OCI-LY7 (cell line): ENCODE data around the gene AGA. TPM values are rescaled to one million over a fixed set of nuclear protein-coding genes. Genes with fewer than 3 reads are reported as not detected.

Experiments
- BruUV-seq: library from RNA; stranded (reverse); fragments of 400-500 nt; replicated peaks from 2 replicates; lab custom pipeline; 2021; lab: Mats Ljungman, UMichigan
- CTCF ChIA-PET: fragments of 300-600 bp; sonication (Branson Sonifier 250); formaldehyde crosslinking; loops from one replicate; lab custom pipeline; 2022; ENCODE audit warnings: antibody characterized with exemption; ENCODE audit not compliant: unreplicated experiment; lab: Charles Lee
- POLR2A ChIA-PET: fragments of 300-600 bp; sonication (Branson Sonifier 250); formaldehyde crosslinking; loops from one replicate; lab custom pipeline; 2022; ENCODE audit warnings: antibody characterized with exemption; lab: Charles Lee
- DNase-seq: peaks from one replicate; pipeline ENCODE4 v3.0.0-alpha.2; 2015; ENCODE audit warnings: low spot score
- H2AFZ ChIP-seq: fragments of 200-600 bp; sonication (generic), shearing (Covaris generic); 2 replicates; pipeline ENCODE4 v1.6.1; 2014; ENCODE audit warnings: mild to moderate bottlenecking, antibody characterized with exemption, low read length, moderate library complexity
- H3K27ac ChIP-seq: fragments of 200-600 bp; sonication (generic); 2 replicates; pipeline ENCODE4 v1.5.1; 2014; ENCODE audit warnings: mixed run types, low read depth, mild to moderate bottlenecking, moderate library complexity, low read length, inconsistent platforms; ENCODE audit not compliant: poor library complexity, severe bottlenecking
- H3K36me3 ChIP-seq: fragments of 200-600 bp; sonication (generic); 2 replicates; pipeline ENCODE4 v1.6.1; 2014; ENCODE audit warnings: mild to moderate bottlenecking, antibody characterized with exemption, low read length, moderate library complexity, mixed read lengths; ENCODE audit not compliant: insufficient read depth
- H3K4me1 ChIP-seq: fragments of 200-600 bp; sonication (generic); 2 replicates; pipeline ENCODE4 v1.5.1; 2014; ENCODE audit warnings: mild to moderate bottlenecking, low read length; ENCODE audit not compliant: insufficient read depth, poor library complexity, severe bottlenecking
- H3K4me2 ChIP-seq: fragments of 200-600 bp; sonication (generic); 2 replicates; pipeline ENCODE4 v1.6.1; 2014; ENCODE audit warnings: mild to moderate bottlenecking, low read length
- H3K4me3 ChIP-seq: fragments of 200-600 bp; sonication (generic); 2 replicates; pipeline ENCODE4 v1.5.1; 2014; ENCODE audit warnings: mild to moderate bottlenecking, low read depth, low read length; ENCODE audit not compliant: poor library complexity, severe bottlenecking
- H3K79me2 ChIP-seq: fragments of 200-600 bp; sonication (generic); 2 replicates; pipeline ENCODE4 v1.6.1; 2016; ENCODE audit warnings: low read depth, mild to moderate bottlenecking, low read length, moderate library complexity, mixed read lengths; ENCODE audit not compliant: insufficient read depth
- H3K9me2 ChIP-seq: fragments of 200-600 bp; sonication (generic); 2 replicates; pipeline ENCODE4 v1.6.1; 2016; ENCODE audit warnings: mild to moderate bottlenecking, low read length, mixed read lengths; ENCODE audit not compliant: insufficient read depth
- H3K9me3 ChIP-seq: fragments of 200-600 bp; sonication (generic); 2 replicates; pipeline ENCODE4 v1.6.1; 2014; ENCODE audit warnings: mild to moderate bottlenecking, mixed run types, low read length, mixed read lengths
- H4K20me1 ChIP-seq: fragments of 200-600 bp; sonication (generic); 2 replicates; pipeline ENCODE4 v1.6.1; 2014; ENCODE audit warnings: mild to moderate bottlenecking, antibody characterized with exemption, low read length, moderate library complexity, mixed read lengths; ENCODE audit not compliant: insufficient read depth
- EZH2phosphoT487 ChIP-seq: fragments of 200-600 bp; sonication (generic); IDR thresholded peaks from 2 replicates; pipeline ENCODE4 v1.6.1; 2018; ENCODE audit warnings: low read depth, borderline replicate concordance, mild to moderate bottlenecking, mixed run types, antibody characterized with exemption, low read length, moderate library complexity, mixed read lengths
- intact Hi-C: fragments of 100-400 bp; cut with micrococcal nuclease; formaldehyde crosslinking; loops from one replicate; pipeline ENCODE4 v1.10.0; 2022; ENCODE audit not compliant: unreplicated experiment
- total RNA-seq, 2 experiments: library from RNA; depleted of rRNA in 1 of 2; stranded (reverse); fragments of >200 nt in 1 of 2; shearing (Covaris generic) in 1 of 2; gene quantifications; 2 replicates each; pipeline ENCODE4 v1.2.3, GENCODE V29; 2014 to 2022
- TF ChIP-seq, protein P1 (sequence below): fragments of 200-600 bp; sonication (generic); conservative IDR thresholded peaks from 2 replicates; pipeline ENCODE4 v1.5.1; 2014; ENCODE audit warnings: mild to moderate bottlenecking, antibody characterized with exemption, low read length, moderate library complexity, mixed read lengths

AGA gene
- total RNA-seq, 2 experiments from 2014 or later = 15.5 to 23.2 TPM

DNA sequence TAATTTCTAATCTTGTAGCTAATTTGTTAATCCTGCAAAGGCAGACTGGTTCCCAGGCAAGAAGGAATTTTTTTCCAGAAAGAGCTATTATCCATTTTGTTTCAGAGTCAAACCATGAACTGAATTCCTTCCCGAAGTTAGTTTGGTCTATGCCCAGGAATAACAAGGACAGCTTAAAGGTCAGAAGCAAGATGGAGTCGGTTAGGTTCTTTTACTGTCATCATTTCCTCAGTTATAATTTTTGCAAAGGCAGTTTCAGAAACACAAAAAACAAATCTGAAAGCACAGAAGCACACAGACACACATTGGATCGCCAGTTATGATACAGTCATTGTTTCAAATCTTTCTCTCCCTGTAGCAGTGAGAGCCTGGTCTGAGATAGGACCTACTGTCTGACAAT is 37.9 kb downstream of the AGA start:
- H3K4me2 ChIP-seq = no peak overlapping the region
- H4K20me1 ChIP-seq = no peaks in the 10 kb centered on the region
- no peak overlapping the region for H2AFZ ChIP-seq
- ChIA-PET CTCF (no interaction called here), POLR2A (interaction anchor here (0.7 to 1.5 kb wide), 3 partner anchors 12 to 29 kb away, joined by 3 to 4 read pairs (median 3); no protein-coding TSS in a partner anchor)
- no peaks in the 10 kb centered on the region for H3K36me3 ChIP-seq
- DNase-seq = no peak
- H3K4me3 ChIP-seq = no peak overlapping the region
- no peaks in the 10 kb centered on the region for H3K9me2 ChIP-seq
- no peaks in the 10 kb centered on the region for H3K4me1 ChIP-seq
- TF ChIP-seq EZH2phosphoT487 = no peak
- no peaks in the 10 kb centered on the region for H3K79me2 ChIP-seq
- H3K9me3 ChIP-seq = no peaks in the 10 kb centered on the region
- no peak overlapping the region for H3K27ac ChIP-seq
- BruUV-seq = no TSS peak
- intact Hi-C loops = no loop called here

- TF ChIP-seq, protein P1, sequence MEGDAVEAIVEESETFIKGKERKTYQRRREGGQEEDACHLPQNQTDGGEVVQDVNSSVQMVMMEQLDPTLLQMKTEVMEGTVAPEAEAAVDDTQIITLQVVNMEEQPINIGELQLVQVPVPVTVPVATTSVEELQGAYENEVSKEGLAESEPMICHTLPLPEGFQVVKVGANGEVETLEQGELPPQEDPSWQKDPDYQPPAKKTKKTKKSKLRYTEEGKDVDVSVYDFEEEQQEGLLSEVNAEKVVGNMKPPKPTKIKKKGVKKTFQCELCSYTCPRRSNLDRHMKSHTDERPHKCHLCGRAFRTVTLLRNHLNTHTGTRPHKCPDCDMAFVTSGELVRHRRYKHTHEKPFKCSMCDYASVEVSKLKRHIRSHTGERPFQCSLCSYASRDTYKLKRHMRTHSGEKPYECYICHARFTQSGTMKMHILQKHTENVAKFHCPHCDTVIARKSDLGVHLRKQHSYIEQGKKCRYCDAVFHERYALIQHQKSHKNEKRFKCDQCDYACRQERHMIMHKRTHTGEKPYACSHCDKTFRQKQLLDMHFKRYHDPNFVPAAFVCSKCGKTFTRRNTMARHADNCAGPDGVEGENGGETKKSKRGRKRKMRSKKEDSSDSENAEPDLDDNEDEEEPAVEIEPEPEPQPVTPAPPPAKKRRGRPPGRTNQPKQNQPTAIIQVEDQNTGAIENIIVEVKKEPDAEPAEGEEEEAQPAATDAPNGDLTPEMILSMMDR = no peak
- TF ChIP-seq EZH2phosphoT487 = no peak
- POLR2A ChIA-PET = interaction anchor here (1.5 kb wide), 1 partner anchor 13 kb away, joined by 3 read pairs; no protein-coding TSS in a partner anchor
- Histone ChIP-seq H3K36me3 (no peaks in the 10 kb centered on the region), H3K79me2 (no peaks in the 10 kb centered on the region), H3K27ac (no peak overlapping the region), H3K4me1 (no peaks in the 10 kb centered on the region), H3K4me2 (no peak overlapping the region), H3K9me2 (no peaks in the 10 kb centered on the region), H2AFZ (no peak overlapping the region), H3K4me3 (no peak overlapping the region), H3K9me3 (no peaks in the 10 kb centered on the region), H4K20me1 (no peaks in the 10 kb centered on the region)
- no peak for DNase-seq
- intact Hi-C loops = no loop called here
- CTCF ChIA-PET = no interaction called here
- no TSS peak for BruUV-seq
These were observed 38.5 kb downstream of the AGA start for GRCh38 chr4:177403746-177404145.

DNA sequence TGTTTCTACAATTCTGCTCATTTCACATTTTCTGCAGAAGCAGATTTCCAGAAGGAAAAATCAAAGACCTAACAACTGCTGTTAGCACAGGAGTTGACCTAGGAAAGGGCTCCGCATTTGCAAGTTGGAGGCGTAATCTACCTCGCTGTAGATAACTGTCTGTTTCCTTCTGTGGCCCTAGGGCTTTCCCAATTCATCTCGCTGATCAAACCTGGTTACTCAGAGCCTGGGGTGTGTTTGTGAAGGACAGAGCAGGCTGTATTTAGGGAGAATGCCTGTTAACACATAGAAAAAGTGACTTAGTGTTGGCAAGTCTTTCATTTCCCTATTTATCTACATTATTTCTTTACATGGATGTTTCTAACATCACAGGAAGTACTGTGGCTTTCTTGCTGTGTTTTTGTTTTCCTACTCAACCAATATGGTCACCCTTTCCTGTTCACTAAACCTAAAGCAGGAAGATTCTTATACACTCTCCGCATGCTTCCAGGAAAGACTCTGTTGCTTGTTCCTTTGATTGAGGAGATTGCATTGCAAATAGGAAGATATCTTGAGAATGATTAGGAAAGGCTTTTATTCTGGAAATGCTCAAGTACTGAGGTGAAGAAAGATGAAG is 40.5 kb downstream of the AGA start:
- Histone ChIP-seq H3K36me3 (no peaks in the 10 kb centered on the region), H3K79me2 (no peaks in the 10 kb centered on the region), H3K4me3 (no peak overlapping the region), H2AFZ (no peak overlapping the region), H3K4me1 (no peaks in the 10 kb centered on the region), H3K9me2 (no peaks in the 10 kb centered on the region), H3K9me3 (no peaks in the 10 kb centered on the region), H3K4me2 (no peak overlapping the region), H4K20me1 (no peaks in the 10 kb centered on the region), H3K27ac (no peak overlapping the region)
- POLR2A ChIA-PET = no interaction called here
- no TSS peak for BruUV-seq
- no peak for TF ChIP-seq EZH2phosphoT487
- TF ChIP-seq, protein P1 = no peak
- intact Hi-C loops = no loop called here
- CTCF ChIA-PET = no interaction called here
- DNase-seq = no peak
